ENCODE data around the gene PPP2CA. TPM values are rescaled to one million over a fixed set of nuclear protein-coding genes. Genes with fewer than 3 reads are reported as not detected.

The PPP2CA gene
- total RNA-seq, 6 experiments from 2014 or later: 50.8 to 80.5 (median 65.0) TPM

- intact Hi-C loops (cut with DNase I): no loop called here
- WGBS (ENCODE audit: insufficient coverage, low coverage, low lambda C conversion rate, missing lambda C conversion rate): 84% methylated on average over 6 of the region's 6 CpGs
These were observed 10.9 kb upstream of the PPP2CA start for GRCh38 chr5:134236820-134237219.

GRCh38 chr5:134236318-134236717, 10.4 kb upstream of the PPP2CA start:
- DNase-seq: no peak
- WGBS (ENCODE audit: insufficient coverage, low coverage, low lambda C conversion rate, missing lambda C conversion rate): 100% methylated on average over 1 of the region's 2 CpGs
- intact Hi-C loops (cut with DNase I): no loop called here
- TF ChIP-seq, protein P1, sequence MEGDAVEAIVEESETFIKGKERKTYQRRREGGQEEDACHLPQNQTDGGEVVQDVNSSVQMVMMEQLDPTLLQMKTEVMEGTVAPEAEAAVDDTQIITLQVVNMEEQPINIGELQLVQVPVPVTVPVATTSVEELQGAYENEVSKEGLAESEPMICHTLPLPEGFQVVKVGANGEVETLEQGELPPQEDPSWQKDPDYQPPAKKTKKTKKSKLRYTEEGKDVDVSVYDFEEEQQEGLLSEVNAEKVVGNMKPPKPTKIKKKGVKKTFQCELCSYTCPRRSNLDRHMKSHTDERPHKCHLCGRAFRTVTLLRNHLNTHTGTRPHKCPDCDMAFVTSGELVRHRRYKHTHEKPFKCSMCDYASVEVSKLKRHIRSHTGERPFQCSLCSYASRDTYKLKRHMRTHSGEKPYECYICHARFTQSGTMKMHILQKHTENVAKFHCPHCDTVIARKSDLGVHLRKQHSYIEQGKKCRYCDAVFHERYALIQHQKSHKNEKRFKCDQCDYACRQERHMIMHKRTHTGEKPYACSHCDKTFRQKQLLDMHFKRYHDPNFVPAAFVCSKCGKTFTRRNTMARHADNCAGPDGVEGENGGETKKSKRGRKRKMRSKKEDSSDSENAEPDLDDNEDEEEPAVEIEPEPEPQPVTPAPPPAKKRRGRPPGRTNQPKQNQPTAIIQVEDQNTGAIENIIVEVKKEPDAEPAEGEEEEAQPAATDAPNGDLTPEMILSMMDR (IDR thresholded peaks at IDR 0.05): no peak
- no peak for TF ChIP-seq POLR2A (IDR thresholded peaks at IDR 0.05)
- Histone ChIP-seq H3K4me3 (no peak overlapping the region), H3K27ac (no peak overlapping the region), H3K4me1 (no peaks in the 10 kb centered on the region), H3K27me3 (no peaks in the 10 kb centered on the region), H3K9me3 (no peaks in the 10 kb centered on the region), H3K36me3 (no peaks in the 10 kb centered on the region)
- ATAC-seq: no peak

More at GRCh38 chr5:134236820-134237219, 10.9 kb upstream of the PPP2CA start:
- Histone ChIP-seq H3K9me3 (no peaks in the 10 kb centered on the region), H3K36me3 (no peaks in the 10 kb centered on the region), H3K27me3 (no peaks in the 10 kb centered on the region), H3K4me1 (no peaks in the 10 kb centered on the region), H3K4me3 (no peak overlapping the region), H3K27ac (no peak overlapping the region)
- TF ChIP-seq POLR2A (IDR thresholded peaks at IDR 0.05): no peak
- TF ChIP-seq, protein P1 (IDR thresholded peaks at IDR 0.05): no peak
- ATAC-seq (no peak), DNase-seq (no peak)

DNA sequence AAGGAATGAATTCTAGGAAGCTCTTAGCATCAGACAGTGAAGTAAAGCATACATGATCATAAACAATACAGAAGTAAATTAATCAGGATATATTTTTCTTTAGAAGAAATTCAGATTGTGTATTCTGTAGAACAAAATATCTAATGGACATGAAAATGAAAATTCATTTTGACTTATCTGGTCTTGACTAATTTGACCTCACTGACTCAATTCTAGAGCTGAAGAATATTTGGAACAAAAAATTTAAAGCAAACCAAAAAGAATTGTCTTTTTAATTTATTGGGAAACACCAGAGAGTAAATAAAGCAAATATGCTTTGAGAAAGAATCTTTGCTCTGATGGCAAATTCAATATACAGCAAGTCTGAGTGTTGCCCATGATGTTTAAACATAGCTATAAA, 2.8 kb upstream of the PPP2CA start:
- no peak for TF ChIP-seq POLR2A (IDR thresholded peaks at IDR 0.05)
- TF ChIP-seq, protein P1 (IDR thresholded peaks at IDR 0.05): no peak
- no peak for ATAC-seq
- no peak for DNase-seq
- Histone ChIP-seq H3K27me3 (no peaks in the 10 kb centered on the region), H3K4me1 (peaks cover 0 to 11% (median 4%) of the 10 kb centered on the region in 4 donors), H3K27ac (no peak overlapping the region), H3K36me3 (no peaks in the 10 kb centered on the region), H3K4me3 (no peak overlapping the region), H3K9me3 (no peaks in the 10 kb centered on the region)
- intact Hi-C loops (cut with DNase I): no loop called here

GRCh38 chr5:134227776-134228175, 1.9 kb upstream of the PPP2CA start:
- no peaks in the 10 kb centered on the region for H3K9me3 ChIP-seq
- no peak overlapping the region for H3K4me3 ChIP-seq
- H3K4me1 ChIP-seq: peaks cover 0 to 20% (median 9%) of the 10 kb centered on the region in 4 donors
- no peak for DNase-seq
- intact Hi-C loops (cut with DNase I): no loop called here
- no peak for ATAC-seq
- TF ChIP-seq POLR2A (IDR thresholded peaks at IDR 0.05): no peak
- TF ChIP-seq, protein P1 (IDR thresholded peaks at IDR 0.05): no peak
- WGBS (ENCODE audit: insufficient coverage, low coverage, low lambda C conversion rate, missing lambda C conversion rate): 95% methylated on average over 3 of the region's 3 CpGs
- no peaks in the 10 kb centered on the region for H3K36me3 ChIP-seq
- H3K27me3 ChIP-seq: no peaks in the 10 kb centered on the region
- no peak overlapping the region for H3K27ac ChIP-seq

- Histone ChIP-seq H3K36me3 (no peaks in the 10 kb centered on the region), H3K9me3 (no peaks in the 10 kb centered on the region), H3K4me1 (peaks cover 0 to 25% (median 12%) of the 10 kb centered on the region in 4 donors), H3K27ac (peak overlapping the region in 1 of 3 donors; percentile 99), H3K4me3 (peak overlapping the region in 2 of 3 donors; percentile 88 to 98), H3K27me3 (no peaks in the 10 kb centered on the region)
- no peak for DNase-seq
- ATAC-seq: no peak
- no CpG with 5 or more reads among the region's 5 CpGs for WGBS (ENCODE audit: insufficient coverage, low coverage, low lambda C conversion rate, missing lambda C conversion rate)
- intact Hi-C loops (cut with DNase I): no loop called here
- no peak for TF ChIP-seq POLR2A (IDR thresholded peaks at IDR 0.05)
- TF ChIP-seq, protein P1 (IDR thresholded peaks at IDR 0.05): no peak
These were observed 1.4 kb upstream of the PPP2CA start for GRCh38 chr5:134227259-134227658.
